CD4-positive, alpha-beta T cell (primary cell): Measurements from ENCODE around the gene TBC1D7. TPM values are rescaled to one million over a fixed set of nuclear protein-coding genes. Genes with fewer than 3 reads are reported as not detected.

Source experiments
- ATAC-seq: fragments of 200-7000 bp; cut with Tn5 transposase; one replicate; pipeline ENCODE4 v1.10.0; 2022; ENCODE audit warnings: mild to moderate bottlenecking; ENCODE audit not compliant: poor library complexity
- CTCF ChIA-PET: fragments of 350-600 bp; sonication (Branson Sonifier 250); formaldehyde crosslinking; loops from one replicate; lab custom pipeline; 2021; ENCODE audit warnings: antibody characterized with exemption, inconsistent platforms; lab: Charles Lee
- POLR2A ChIA-PET: fragments of 350-600 bp; sonication (Branson Sonifier 250); formaldehyde crosslinking; loops from one replicate; lab custom pipeline; 2021; ENCODE audit warnings: antibody characterized with exemption, inconsistent platforms; lab: Charles Lee
- DNase-seq, 14 experiments: peaks; one replicate each; pipeline ENCODE4 v3.0.0-alpha.2; 2013 to 2020; ENCODE audit warnings: mixed read lengths in 2 of 14
- H3K27ac ChIP-seq, 2 donors: one replicate each; pipeline versions ENCODE4 v1.5.1 to v1.7.0; 2013; ENCODE audit warnings: low read length in 2 of 2, low read depth in 1 of 2, mild to moderate bottlenecking in 1 of 2
- H3K27me3 ChIP-seq, 2 experiments: 1 replicate in 1 of 2; 2 replicates in 1 of 2; pipeline versions ENCODE4 v1.6.1 to v1.7.0; 2013; ENCODE audit warnings: low read length in 2 of 2, control low read depth in 1 of 2, mild to moderate bottlenecking in 1 of 2, moderate library complexity in 1 of 2; ENCODE audit not compliant: insufficient read depth in 2 of 2, control insufficient read depth in 1 of 2
- H3K36me3 ChIP-seq: one replicate; pipeline ENCODE4 v1.6.1; 2013; ENCODE audit warnings: low read length, control low read depth; ENCODE audit not compliant: insufficient read depth
- H3K4me1 ChIP-seq: one replicate; pipeline ENCODE4 v1.6.1; 2013; ENCODE audit warnings: low read length, control low read depth; ENCODE audit not compliant: insufficient read depth
- H3K4me3 ChIP-seq: one replicate; pipeline ENCODE4 v1.5.1; 2013; ENCODE audit warnings: mild to moderate bottlenecking, low read length, moderate library complexity
- H3K9me3 ChIP-seq, 2 experiments: 1 replicate in 1 of 2; 2 replicates in 1 of 2; pipeline versions ENCODE4 v1.6.1 to v1.7.0; 2013; ENCODE audit warnings: low read length in 2 of 2, mild to moderate bottlenecking in 2 of 2, control low read depth in 1 of 2, moderate library complexity in 1 of 2; ENCODE audit not compliant: control insufficient read depth in 1 of 2, insufficient read depth in 1 of 2
- H3K27ac Mint-ChIP-seq: one replicate; pipeline ENCODE4 v1.8.0; 2020; ENCODE audit warnings: mixed read lengths
- H3K27me3 Mint-ChIP-seq: one replicate; pipeline ENCODE4 v1.8.0; 2021; ENCODE audit warnings: mixed read lengths
- H3K36me3 Mint-ChIP-seq: one replicate; pipeline ENCODE4 v1.8.0; 2021; ENCODE audit warnings: low read depth, mixed read lengths
- H3K4me1 Mint-ChIP-seq: one replicate; pipeline ENCODE4 v1.8.0; 2021; ENCODE audit warnings: low read depth, mixed read lengths
- H3K4me3 Mint-ChIP-seq: one replicate; pipeline ENCODE4 v1.8.0; 2020; ENCODE audit warnings: mild to moderate bottlenecking, mixed read lengths
- H3K9me3 Mint-ChIP-seq: one replicate; pipeline ENCODE4 v1.8.0; 2020; ENCODE audit warnings: mixed read lengths
- CTCF ChIP-seq: fragments of 200-600 bp; IDR thresholded peaks from one replicate; pipeline ENCODE4 v1.8.0; 2022; ENCODE audit warnings: antibody characterized with exemption, mild to moderate bottlenecking
- intact Hi-C, 2 experiments: fragments of 100-400 bp; cut with DNase I in 1 of 2; cut with micrococcal nuclease in 1 of 2; formaldehyde crosslinking; loops; one replicate each; pipeline versions ENCODE4 v1.15.1 to v1.9.0; 2023 to 2025; cut with DNase I, micrococcal nuclease
- total RNA-seq, 174 experiments: library from RNA in 2 of 174; stranded (reverse) in 2 of 174; gene quantifications; one replicate each; pipeline ENCODE4 v1.2.3 and lab custom pipeline; 2021 to 2026

TBC1D7 gene
- total RNA-seq, 2 experiments from 2014 or later, result 10.2 to 12.3 TPM

- Mint-ChIP-seq H3K27me3 (no peaks in the 10 kb centered on the region), H3K36me3 (no peaks in the 10 kb centered on the region), H3K27ac (no peak overlapping the region), H3K9me3 (no peaks in the 10 kb centered on the region), H3K4me1 (peaks cover 4% of the 10 kb centered on the region), H3K4me3 (no peak overlapping the region)
- peaks cover 8% of the 10 kb centered on the region for H3K4me1 ChIP-seq
- intact Hi-C loops, result no loop called here
- H3K4me3 ChIP-seq, result no peak overlapping the region
- DNase-seq (no peak), ATAC-seq (no peak)
- no peaks in the 10 kb centered on the region for H3K36me3 ChIP-seq
- no peak overlapping the region for H3K27ac ChIP-seq
- no peaks in the 10 kb centered on the region for H3K27me3 ChIP-seq
- no peak for TF ChIP-seq CTCF
- H3K9me3 ChIP-seq, result no peaks in the 10 kb centered on the region
- ChIA-PET POLR2A (no interaction called here), CTCF (no interaction called here)
These were observed 45.6 kb upstream of the TBC1D7 start for GRCh38 chr6:13373919-13374318.

- Histone ChIP-seq H3K27ac (no peak overlapping the region), H3K36me3 (no peaks in the 10 kb centered on the region), H3K4me1 (peaks cover 8% of the 10 kb centered on the region), H3K27me3 (no peaks in the 10 kb centered on the region), H3K4me3 (no peak overlapping the region), H3K9me3 (no peaks in the 10 kb centered on the region)
- CTCF ChIA-PET, result no interaction called here
- H3K27me3 Mint-ChIP-seq, result no peaks in the 10 kb centered on the region
- H3K36me3 Mint-ChIP-seq, result no peaks in the 10 kb centered on the region
- H3K4me3 Mint-ChIP-seq, result no peak overlapping the region
- peaks cover 4% of the 10 kb centered on the region for H3K4me1 Mint-ChIP-seq
- DNase-seq, result no peak
- POLR2A ChIA-PET, result interaction anchor here (0.6 kb wide), 1 partner anchor 81 kb away, joined by 4 read pairs; no protein-coding TSS in a partner anchor
- no peaks in the 10 kb centered on the region for H3K9me3 Mint-ChIP-seq
- intact Hi-C loops, result no loop called here
- no peak for TF ChIP-seq CTCF
- no peak overlapping the region for H3K27ac Mint-ChIP-seq
- ATAC-seq, result no peak
These were observed 45.1 kb upstream of the TBC1D7 start for GRCh38 chr6:13373488-13373886.

- intact Hi-C loops, result no loop called here
- Histone ChIP-seq H3K4me1 (peaks cover 8% of the 10 kb centered on the region), H3K4me3 (no peak overlapping the region), H3K36me3 (no peaks in the 10 kb centered on the region), H3K9me3 (no peaks in the 10 kb centered on the region), H3K27ac (no peak overlapping the region), H3K27me3 (no peaks in the 10 kb centered on the region)
- Mint-ChIP-seq H3K4me3 (no peak overlapping the region), H3K27me3 (no peaks in the 10 kb centered on the region), H3K27ac (no peak overlapping the region), H3K4me1 (peaks cover 4% of the 10 kb centered on the region), H3K9me3 (no peaks in the 10 kb centered on the region), H3K36me3 (no peaks in the 10 kb centered on the region)
- ChIA-PET CTCF (no interaction called here), POLR2A (interaction anchor here (0.6 kb wide), 1 partner anchor 81 kb away, joined by 4 read pairs; no protein-coding TSS in a partner anchor)
- ATAC-seq (no peak), DNase-seq (no peak)
- TF ChIP-seq CTCF, result no peak
These were observed 44.6 kb upstream of the TBC1D7 start for GRCh38 chr6:13372688-13373487.
